H1 (cell line): Measurements from ENCODE around the gene CEP170. TPM values are rescaled to one million over a fixed set of nuclear protein-coding genes. Genes with fewer than 3 reads are reported as not detected.

Experiments
- CTCF ChIA-PET: fragments of 300-600 bp; sonication (Branson Sonifier 250); formaldehyde crosslinking; loops from one replicate; lab custom pipeline; 2021; ENCODE audit not compliant: partially characterized antibody; lab: Charles Lee
- POLR2A ChIA-PET: fragments of 300-600 bp; sonication (Branson Sonifier 250); formaldehyde crosslinking; loops from one replicate; lab custom pipeline; 2021; ENCODE audit warnings: inconsistent platforms; ENCODE audit not compliant: partially characterized antibody; lab: Charles Lee
- DNase-seq, 2 experiments: peaks; one replicate each; pipeline versions ENCODE4 v3.0.0 to v3.0.0-alpha.2; 2010 to 2022; ENCODE audit warnings: low spot score in 2 of 2, low read depth in 1 of 2, mixed read lengths in 1 of 2
- FAIRE-seq: peaks from 2 replicates; lab custom pipeline; 2011; peaks lifted over from hg19 to GRCh38; lab: Jason Lieb, UNC
- H2AFZ ChIP-seq: 2 replicates; pipeline ENCODE4 v1.8.1; 2012; ENCODE audit warnings: low read length, inconsistent platforms
- H2AK5ac ChIP-seq: 2 replicates; pipeline ENCODE4 v1.6.1; 2013; ENCODE audit warnings: low read depth, low read length
- H2BK120ac ChIP-seq: replicated peaks from 2 replicates; pipeline ENCODE3; 2013; ENCODE audit warnings: low read depth, low read length, inconsistent platforms
- H2BK12ac ChIP-seq: 2 replicates; pipeline ENCODE4 v1.6.1; 2013; ENCODE audit warnings: low read depth, low read length
- H2BK15ac ChIP-seq: 2 replicates; pipeline ENCODE4 v1.6.1; 2013; ENCODE audit warnings: low read length
- H2BK20ac ChIP-seq: 2 replicates; pipeline ENCODE4 v1.6.1; 2013; ENCODE audit warnings: low read length
- H2BK5ac ChIP-seq: 2 replicates; pipeline ENCODE4 v1.6.1; 2013; ENCODE audit warnings: low read depth, low read length
- H3K14ac ChIP-seq: 2 replicates; pipeline ENCODE4 v1.6.1; 2013; ENCODE audit warnings: inconsistent platforms; ENCODE audit not compliant: insufficient read length
- H3K18ac ChIP-seq: 2 replicates; pipeline ENCODE4 v1.6.1; 2013; ENCODE audit warnings: low read length; ENCODE audit errors: extremely low read depth
- H3K23ac ChIP-seq: 2 replicates; pipeline ENCODE4 v1.6.1; 2013; ENCODE audit warnings: inconsistent platforms; ENCODE audit not compliant: insufficient read length
- H3K23me2 ChIP-seq: 2 replicates; pipeline ENCODE4 v1.6.1; 2013; ENCODE audit warnings: low read depth, low read length
- H3K27ac ChIP-seq: 2 replicates; pipeline ENCODE4 v1.6.1; 2011; ENCODE audit warnings: low read depth, low read length, inconsistent platforms
- H3K27me3 ChIP-seq, 4 experiments: replicated peaks in 1 of 4; 1 replicate in 1 of 4; 2 replicates in 3 of 4; pipeline versions ENCODE4 v1.6.1 to v1.8.1; 2011 to 2013; ENCODE audit warnings: low read length in 3 of 4, mild to moderate bottlenecking in 3 of 4, inconsistent platforms in 2 of 4, mixed read lengths in 2 of 4, moderate library complexity in 1 of 4; ENCODE audit not compliant: control insufficient read depth in 3 of 4, insufficient read depth in 3 of 4; ENCODE audit errors: extremely low read depth in 1 of 4
- H3K36me3 ChIP-seq, 4 experiments: 2 replicates each; pipeline versions ENCODE4 v1.6.1 to v1.8.1; 2011 to 2013; ENCODE audit warnings: mild to moderate bottlenecking in 4 of 4, low read length in 3 of 4, moderate library complexity in 2 of 4, control low read depth in 1 of 4, inconsistent platforms in 1 of 4; ENCODE audit not compliant: insufficient read depth in 4 of 4, control insufficient read depth in 2 of 4
- H3K4ac ChIP-seq: replicated peaks from 2 replicates; pipeline ENCODE3; 2013; ENCODE audit warnings: low read length, low read depth, mixed read lengths, inconsistent platforms; ENCODE audit not compliant: insufficient read length
- H3K4me1 ChIP-seq, 4 experiments: replicated peaks in 1 of 4; 1 replicate in 1 of 4; 2 replicates in 3 of 4; pipeline versions ENCODE4 v1.6.1 to v1.8.1; 2011 to 2013; ENCODE audit warnings: low read length in 3 of 4, inconsistent platforms in 2 of 4, mixed read lengths in 1 of 4; ENCODE audit not compliant: insufficient read depth in 4 of 4, control insufficient read depth in 3 of 4
- H3K4me2 ChIP-seq, 2 experiments: 2 replicates each; pipeline versions ENCODE4 v1.6.1 to v1.8.1; 2011 to 2013; ENCODE audit warnings: low read depth in 2 of 2, low read length in 2 of 2, control low read depth in 1 of 2, inconsistent platforms in 1 of 2, mild to moderate bottlenecking in 1 of 2; ENCODE audit not compliant: insufficient read depth in 1 of 2
- H3K4me3 ChIP-seq, 4 experiments: fragments of 200-600, 300-600 bp in 1 of 4; sonication (generic), shearing (Covaris generic), sonication (Bioruptor Twin) in 1 of 4; 2 replicates each; pipeline versions ENCODE4 v1.5.1 to v1.8.1; 2011 to 2016; ENCODE audit warnings: low read length in 4 of 4, low read depth in 3 of 4, control low read depth in 2 of 4, inconsistent platforms in 2 of 4, mild to moderate bottlenecking in 2 of 4, mixed read lengths in 1 of 4, moderate library complexity in 1 of 4; ENCODE audit not compliant: insufficient read depth in 2 of 4; ENCODE audit errors: extremely low read depth in 1 of 4
- H3K56ac ChIP-seq: replicated peaks from 2 replicates; pipeline ENCODE3; 2013; ENCODE audit warnings: low read depth, mild to moderate bottlenecking, mixed read lengths, low read length, inconsistent platforms; ENCODE audit not compliant: insufficient read length
- H3K79me1 ChIP-seq: 2 replicates; pipeline ENCODE4 v1.6.1; 2013; ENCODE audit warnings: low read depth, low read length, control low read depth
- H3K79me2 ChIP-seq, 2 experiments: 2 replicates each; pipeline versions ENCODE4 v1.6.1 to v1.8.1; 2012 to 2013; ENCODE audit warnings: low read length in 2 of 2, mild to moderate bottlenecking in 2 of 2, inconsistent platforms in 1 of 2; ENCODE audit not compliant: insufficient read depth in 2 of 2, control insufficient read depth in 1 of 2
- H3K9ac ChIP-seq, 4 experiments: replicated peaks in 1 of 4; 1 replicate in 1 of 4; 2 replicates in 3 of 4; pipeline versions ENCODE4 v1.6.1 to v1.8.1; 2011 to 2013; ENCODE audit warnings: low read depth in 3 of 4, low read length in 3 of 4, control low read depth in 2 of 4, mild to moderate bottlenecking in 2 of 4, moderate library complexity in 2 of 4, inconsistent platforms in 1 of 4; ENCODE audit errors: extremely low read depth in 1 of 4
- H3K9me3 ChIP-seq, 2 experiments: 2 replicates each; pipeline versions ENCODE4 v1.6.1 to v1.8.1; 2012 to 2013; ENCODE audit warnings: mild to moderate bottlenecking in 2 of 2, moderate library complexity in 2 of 2, control low read depth in 1 of 2, inconsistent platforms in 1 of 2, low read depth in 1 of 2, low read length in 1 of 2, mixed read lengths in 1 of 2; ENCODE audit not compliant: insufficient read depth in 2 of 2
- H4K20me1 ChIP-seq, 2 experiments: replicated peaks in 1 of 2; 2 replicates each; pipeline versions ENCODE3 to v1.8.1; 2011 to 2013; ENCODE audit warnings: inconsistent platforms in 2 of 2, low read length in 2 of 2, mild to moderate bottlenecking in 1 of 2; ENCODE audit not compliant: insufficient read depth in 2 of 2, control insufficient read depth in 1 of 2
- H4K5ac ChIP-seq: 2 replicates; pipeline ENCODE4 v1.6.1; 2013; ENCODE audit warnings: low read length, low read depth, mixed read lengths, inconsistent platforms; ENCODE audit not compliant: insufficient read length
- H4K8ac ChIP-seq: 2 replicates; pipeline ENCODE4 v1.8.0; 2013; ENCODE audit warnings: mild to moderate bottlenecking, moderate library complexity, low read length, inconsistent platforms; ENCODE audit not compliant: insufficient read depth; ENCODE audit errors: extremely low read depth
- H4K91ac ChIP-seq: replicated peaks from 2 replicates; pipeline ENCODE3; 2013; ENCODE audit warnings: low read length, mixed read lengths, inconsistent platforms; ENCODE audit not compliant: insufficient read length
- CREB1 ChIP-seq: IDR thresholded peaks from 2 replicates; pipeline ENCODE4 v1.6.1; 2012; ENCODE audit warnings: inconsistent platforms
- JUN ChIP-seq: IDR thresholded peaks from 2 replicates; pipeline ENCODE4 v1.6.1; 2011; ENCODE audit warnings: low read depth, mild to moderate bottlenecking, improper control_type of control experiment, low read length
- KDM1A ChIP-seq: fragments of 200-600, 300-600 bp; sonication (generic); IDR thresholded peaks from 2 replicates; pipeline ENCODE4 v1.7.1; 2016; ENCODE audit warnings: mild to moderate bottlenecking, low read length, borderline replicate concordance
- KDM4A ChIP-seq: IDR thresholded peaks from one replicate; pipeline ENCODE4 v1.7.1; 2012; ENCODE audit warnings: low read depth, mild to moderate bottlenecking, moderate library complexity, low read length, inconsistent platforms; ENCODE audit not compliant: severe bottlenecking
- MAFK ChIP-seq: IDR thresholded peaks from 2 replicates; pipeline ENCODE4 v1.6.1; 2012; ENCODE audit warnings: low read depth, mild to moderate bottlenecking, improper control_type of control experiment, low read length
- POU5F1 ChIP-seq: IDR thresholded peaks from 2 replicates; pipeline ENCODE4 v1.6.1; 2011; ENCODE audit warnings: low read depth, mild to moderate bottlenecking, low read length, moderate library complexity
- RXRA ChIP-seq: IDR thresholded peaks from 2 replicates; pipeline ENCODE4 v1.6.1; 2011; ENCODE audit warnings: low read depth, mild to moderate bottlenecking, low read length, moderate library complexity; ENCODE audit not compliant: insufficient read depth
- SIRT6 ChIP-seq: IDR thresholded peaks from one replicate; pipeline ENCODE4 v1.7.1; 2012; ENCODE audit warnings: low read length, inconsistent platforms
- SIX5 ChIP-seq: IDR thresholded peaks from 2 replicates; pipeline ENCODE4 v1.6.1; 2011; ENCODE audit warnings: mild to moderate bottlenecking, low read depth, low read length
- WGBS, 2 experiments: shearing (Covaris generic) in 1 of 2; methylation state at CpG; one replicate each; pipeline versions ENCODE4 v1.1.6 to v1.1.7; 2013 to 2015; ENCODE audit warnings: low lambda C conversion rate in 2 of 2, mixed read lengths in 2 of 2, inconsistent platforms in 1 of 2, low coverage in 1 of 2, missing lambda C conversion rate in 1 of 2; ENCODE audit not compliant: insufficient replicate concordance in 2 of 2, insufficient coverage in 1 of 2, insufficient read length in 1 of 2; ENCODE audit errors: extremely low coverage in 1 of 2, missing lambda C conversion rate in 1 of 2; 5-methylcytosine and 5-hydroxymethylcytosine counted together
- polyA plus RNA-seq, 7 experiments: library from polyadenylated mRNA; depleted of rRNA in 3 of 7; stranded (reverse) in 5 of 7; unstranded in 2 of 7; fragments of >200 nt in 5 of 7; fragments of 200-250 nt in 2 of 7; gene quantifications; 1 replicate in 5 of 7; 2 replicates in 1 of 7; 4 replicates in 1 of 7; pipeline versions ENCODE4 v1.2.1 to v1.2.3, GENCODE V29; 2011 to 2013; ENCODE audit warnings: missing spikeins in 2 of 7, mixed read lengths in 2 of 7
- total RNA-seq: library from RNA; stranded (reverse); fragmentation: NEBNext Ultra II Directional; extraction: Animal tissue kit (Norgen Biotek cat#: 25700); gene quantifications from 2 replicates; pipeline ENCODE4 v1.2.1, GENCODE V29; 2021
- TF ChIP-seq, protein P1 (sequence below): IDR thresholded peaks from 2 replicates; pipeline ENCODE4 v1.6.1; 2012; ENCODE audit warnings: inconsistent platforms

Gene CEP170
- total and polyA plus RNA-seq, 2 of the 8 experiments (the other 6 are each of a cell fraction or from before 2014, with no cell fraction given): 33.1 to 97.2 TPM

DNA sequence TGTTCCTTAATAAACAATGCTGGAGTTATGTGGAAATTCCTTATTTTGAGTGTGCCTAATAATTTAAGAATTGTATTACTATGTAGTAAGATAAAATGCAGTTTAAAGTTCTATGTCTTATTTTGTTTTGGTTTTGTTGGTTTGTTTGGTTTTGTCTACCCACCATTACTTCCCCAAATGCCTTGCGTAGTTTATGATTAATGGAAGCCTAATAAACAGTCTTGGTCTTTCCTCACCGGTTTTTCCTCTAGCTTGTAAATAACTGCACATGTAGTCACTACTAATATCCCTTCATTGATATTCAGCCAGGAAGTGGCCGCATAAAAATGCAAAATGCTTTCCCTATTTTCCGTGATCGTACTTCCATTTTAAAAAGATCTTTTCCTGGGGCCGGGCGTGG, 3.6 kb upstream of the CEP170 start:
- POLR2A ChIA-PET: no interaction called here
- Histone ChIP-seq H2BK15ac (no peak overlapping the region), H3K23me2 (peaks cover 13% of the 10 kb centered on the region), H3K14ac (no peak overlapping the region), H2AFZ (no peak overlapping the region), H3K9me3 (no peaks in the 10 kb centered on the region), H3K79me1 (no peaks in the 10 kb centered on the region), H3K79me2 (peaks cover 0 to 9% of the 10 kb centered on the region in 2 experiments; a peak in 3 of 4 replicates), H2BK120ac (no peak overlapping the region), H4K8ac (no peak overlapping the region; the same call in 1 of the 2 replicates), H3K27me3 (no peaks in the 10 kb centered on the region), H3K36me3 (no peaks in the 10 kb centered on the region), H3K4me1 (no peaks in the 10 kb centered on the region), H3K4ac (no peak overlapping the region), H2BK12ac (no peak overlapping the region), H2BK5ac (no peak overlapping the region), H2AK5ac (no peak overlapping the region), H3K4me2 (no peak overlapping the region), H4K5ac (no peak overlapping the region), H3K23ac (no peak overlapping the region), H3K9ac (no peak overlapping the region), H2BK20ac (no peak overlapping the region), H3K27ac (no peak overlapping the region), H3K18ac (no peak overlapping the region), H4K91ac (no peak overlapping the region), H3K56ac (no peak overlapping the region), H3K4me3 (no peak overlapping the region), H4K20me1 (no peaks in the 10 kb centered on the region)
- TF ChIP-seq JUN: no peak
- TF ChIP-seq, protein P1, sequence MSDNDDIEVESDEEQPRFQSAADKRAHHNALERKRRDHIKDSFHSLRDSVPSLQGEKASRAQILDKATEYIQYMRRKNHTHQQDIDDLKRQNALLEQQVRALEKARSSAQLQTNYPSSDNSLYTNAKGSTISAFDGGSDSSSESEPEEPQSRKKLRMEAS: no peak
- TF ChIP-seq SIX5: no peak
- no peak for TF ChIP-seq MAFK
- no peak for TF ChIP-seq KDM4A
- no peak for TF ChIP-seq RXRA
- TF ChIP-seq POU5F1: no peak
- TF ChIP-seq CREB1: no peak
- TF ChIP-seq SIRT6: no peak
- no peak for TF ChIP-seq KDM1A
- CTCF ChIA-PET: no interaction called here
- WGBS, 2 experiments: 95% methylated on average over 7 of the region's 7 CpGs; no CpG with 5 or more reads in 1 of the 2 experiments
- DNase-seq: no peak
- no peak for FAIRE-seq
